WERI-Rb-1 (cell line): ENCODE measurements around the gene INVS.
"Not testable (repeated sequence)": the region's sequence is repeated elsewhere in the genome, so short reads cannot be mapped to it uniquely, and the experiment has no call there.

Source experiments
- DNase-seq: peaks from one replicate; pipeline ENCODE4 v3.0.0-alpha.2; 2020
- H3K27ac ChIP-seq: fragments of 250-450 bp; sonication (Bioruptor Pico); 2 replicates; pipeline ENCODE4 v1.5.1; 2020; ENCODE audit warnings: mild to moderate bottlenecking, moderate library complexity
- H3K27me3 ChIP-seq: fragments of 250-450 bp; sonication (Bioruptor Pico); 2 replicates; pipeline ENCODE4 v1.5.1; 2021; ENCODE audit warnings: mild to moderate bottlenecking, low read depth, moderate library complexity; ENCODE audit not compliant: insufficient read depth, severe bottlenecking
- H3K36me3 ChIP-seq: fragments of 250-450 bp; sonication (Bioruptor Pico); 2 replicates; pipeline ENCODE4 v1.5.1; 2020; ENCODE audit warnings: mild to moderate bottlenecking, moderate library complexity
- H3K4me3 ChIP-seq: 2 replicates; pipeline ENCODE4 v1.5.1; 2011; ENCODE audit warnings: low read depth, mild to moderate bottlenecking, control low read depth, low read length
- H3K9me3 ChIP-seq: fragments of 250-450 bp; sonication (Bioruptor Pico); 2 replicates; pipeline ENCODE4 v1.5.1; 2021; ENCODE audit warnings: mild to moderate bottlenecking, moderate library complexity; ENCODE audit not compliant: severe bottlenecking
- CTCF ChIP-seq: IDR thresholded peaks from 2 replicates; pipeline ENCODE4 v1.5.1; 2011; ENCODE audit warnings: low read depth, mild to moderate bottlenecking, control low read depth, inconsistent platforms, low read length

Gene INVS

GRCh38 chr9:100058699-100059579 lies 40.1 kb upstream of the INVS start:
- no peaks in the 10 kb centered on the region for H3K9me3 ChIP-seq
- H3K27me3 ChIP-seq: no peaks in the 10 kb centered on the region
- H3K27ac ChIP-seq: no peak overlapping the region
- no peak for DNase-seq
- TF ChIP-seq CTCF: no peak
- no peak overlapping the region for H3K4me3 ChIP-seq
- H3K36me3 ChIP-seq: peaks cover 9% of the 10 kb centered on the region

DNA sequence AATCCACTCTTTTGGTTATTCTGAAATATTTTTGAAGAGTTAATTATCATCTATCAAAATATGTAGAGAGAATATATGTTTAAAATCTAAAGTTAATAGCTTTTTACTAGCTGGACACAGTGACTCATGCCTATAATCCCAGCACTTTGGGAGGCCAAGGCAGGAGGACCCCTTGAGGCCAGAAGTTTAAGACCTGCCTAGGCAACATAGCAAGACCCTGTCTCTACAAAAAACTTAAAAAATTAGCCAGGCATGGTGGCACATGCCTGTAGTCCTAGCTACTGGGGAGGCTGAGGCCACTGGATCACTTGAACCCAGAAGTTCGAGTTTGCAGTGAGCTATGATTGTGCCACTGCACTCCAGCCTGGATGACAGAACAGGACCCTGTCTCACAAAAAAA lies 36.4 kb upstream of the INVS start:
- H3K27ac ChIP-seq, DNase-seq, H3K9me3 ChIP-seq, H3K4me3 ChIP-seq, H3K36me3 ChIP-seq, H3K27me3 ChIP-seq: not testable (repeated sequence)

- H3K27me3 ChIP-seq: no peaks in the 10 kb centered on the region
- no peak for DNase-seq
- no peak overlapping the region for H3K27ac ChIP-seq
- H3K4me3 ChIP-seq: no peak overlapping the region
- TF ChIP-seq CTCF: no peak
- H3K9me3 ChIP-seq: peaks cover 3% of the 10 kb centered on the region
- H3K36me3 ChIP-seq: peaks cover 7% of the 10 kb centered on the region
Measured at GRCh38 chr9:100063185-100063584, 35.9 kb upstream of the INVS start.

- TF ChIP-seq CTCF: no peak
- Histone ChIP-seq H3K36me3 (no peaks in the 10 kb centered on the region), H3K4me3 (no peak overlapping the region), H3K27me3 (no peaks in the 10 kb centered on the region), H3K9me3 (peaks cover 3% of the 10 kb centered on the region), H3K27ac (no peak overlapping the region)
- DNase-seq: no peak
Measured at GRCh38 chr9:100064872-100065581, 34.0 kb upstream of the INVS start.

GRCh38 chr9:100066539-100066938 lies 32.5 kb upstream of the INVS start:
- DNase-seq: no peak
- H3K27me3 ChIP-seq: no peaks in the 10 kb centered on the region
- H3K27ac ChIP-seq: no peak overlapping the region
- peaks cover 3% of the 10 kb centered on the region for H3K9me3 ChIP-seq
- TF ChIP-seq CTCF: no peak
- H3K4me3 ChIP-seq: no peak overlapping the region
- no peaks in the 10 kb centered on the region for H3K36me3 ChIP-seq

- H3K4me3 ChIP-seq, DNase-seq, H3K9me3 ChIP-seq, H3K27me3 ChIP-seq, H3K27ac ChIP-seq, H3K36me3 ChIP-seq: not testable (repeated sequence)
Measured at GRCh38 chr9:100067990-100068389, 31.1 kb upstream of the INVS start.

DNA sequence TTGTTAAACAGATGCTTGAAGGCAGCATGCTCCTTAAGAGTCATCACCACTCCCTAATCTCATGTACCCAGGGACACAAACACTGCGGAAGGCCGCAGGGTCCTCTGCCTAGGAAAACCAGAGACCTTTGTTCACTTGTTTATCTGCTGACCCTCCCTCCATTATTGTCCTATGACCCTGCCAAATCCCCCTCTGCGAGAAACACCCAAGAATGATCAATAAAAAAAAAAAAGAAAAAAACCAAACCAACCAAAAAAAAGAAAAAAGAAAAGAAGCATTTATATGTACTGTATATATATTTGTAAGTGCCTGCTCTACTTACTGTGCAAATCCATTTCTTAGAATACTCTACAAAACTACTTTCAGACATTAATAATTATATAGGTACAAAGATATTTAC lies 30.0 kb upstream of the INVS start:
- not testable (repeated sequence) for H3K27ac ChIP-seq, H3K9me3 ChIP-seq, DNase-seq, H3K36me3 ChIP-seq, H3K27me3 ChIP-seq, H3K4me3 ChIP-seq
